H1 (cell line): ENCODE results near the gene SPINK5. TPM values are rescaled to one million over a fixed set of nuclear protein-coding genes. Genes with fewer than 3 reads are reported as not detected.

ENCODE experiments used
- CTCF ChIA-PET: fragments of 300-600 bp; sonication (Branson Sonifier 250); formaldehyde crosslinking; loops from one replicate; lab custom pipeline; 2021; ENCODE audit not compliant: partially characterized antibody; lab: Charles Lee
- POLR2A ChIA-PET: fragments of 300-600 bp; sonication (Branson Sonifier 250); formaldehyde crosslinking; loops from one replicate; lab custom pipeline; 2021; ENCODE audit warnings: inconsistent platforms; ENCODE audit not compliant: partially characterized antibody; lab: Charles Lee
- DNase-seq, 2 experiments: peaks; one replicate each; pipeline versions ENCODE4 v3.0.0 to v3.0.0-alpha.2; 2010 to 2022; ENCODE audit warnings: low spot score in 2 of 2, low read depth in 1 of 2, mixed read lengths in 1 of 2
- FAIRE-seq: peaks from 2 replicates; lab custom pipeline; 2011; peaks lifted over from hg19 to GRCh38; lab: Jason Lieb, UNC
- H2AFZ ChIP-seq: 2 replicates; pipeline ENCODE4 v1.8.1; 2012; ENCODE audit warnings: low read length, inconsistent platforms
- H2AK5ac ChIP-seq: 2 replicates; pipeline ENCODE4 v1.6.1; 2013; ENCODE audit warnings: low read depth, low read length
- H2BK120ac ChIP-seq: replicated peaks from 2 replicates; pipeline ENCODE3; 2013; ENCODE audit warnings: low read depth, low read length, inconsistent platforms
- H2BK12ac ChIP-seq: 2 replicates; pipeline ENCODE4 v1.6.1; 2013; ENCODE audit warnings: low read depth, low read length
- H2BK15ac ChIP-seq: 2 replicates; pipeline ENCODE4 v1.6.1; 2013; ENCODE audit warnings: low read length
- H2BK20ac ChIP-seq: 2 replicates; pipeline ENCODE4 v1.6.1; 2013; ENCODE audit warnings: low read length
- H2BK5ac ChIP-seq: 2 replicates; pipeline ENCODE4 v1.6.1; 2013; ENCODE audit warnings: low read depth, low read length
- H3K14ac ChIP-seq: 2 replicates; pipeline ENCODE4 v1.6.1; 2013; ENCODE audit warnings: inconsistent platforms; ENCODE audit not compliant: insufficient read length
- H3K18ac ChIP-seq: 2 replicates; pipeline ENCODE4 v1.6.1; 2013; ENCODE audit warnings: low read length; ENCODE audit errors: extremely low read depth
- H3K23ac ChIP-seq: 2 replicates; pipeline ENCODE4 v1.6.1; 2013; ENCODE audit warnings: inconsistent platforms; ENCODE audit not compliant: insufficient read length
- H3K23me2 ChIP-seq: 2 replicates; pipeline ENCODE4 v1.6.1; 2013; ENCODE audit warnings: low read depth, low read length
- H3K27ac ChIP-seq: 2 replicates; pipeline ENCODE4 v1.6.1; 2011; ENCODE audit warnings: low read depth, low read length, inconsistent platforms
- H3K27me3 ChIP-seq, 4 experiments: replicated peaks in 1 of 4; 1 replicate in 1 of 4; 2 replicates in 3 of 4; pipeline versions ENCODE4 v1.6.1 to v1.8.1; 2011 to 2013; ENCODE audit warnings: low read length in 3 of 4, mild to moderate bottlenecking in 3 of 4, inconsistent platforms in 2 of 4, mixed read lengths in 2 of 4, moderate library complexity in 1 of 4; ENCODE audit not compliant: control insufficient read depth in 3 of 4, insufficient read depth in 3 of 4; ENCODE audit errors: extremely low read depth in 1 of 4
- H3K36me3 ChIP-seq, 4 experiments: 2 replicates each; pipeline versions ENCODE4 v1.6.1 to v1.8.1; 2011 to 2013; ENCODE audit warnings: mild to moderate bottlenecking in 4 of 4, low read length in 3 of 4, moderate library complexity in 2 of 4, control low read depth in 1 of 4, inconsistent platforms in 1 of 4; ENCODE audit not compliant: insufficient read depth in 4 of 4, control insufficient read depth in 2 of 4
- H3K4ac ChIP-seq: replicated peaks from 2 replicates; pipeline ENCODE3; 2013; ENCODE audit warnings: low read length, low read depth, mixed read lengths, inconsistent platforms; ENCODE audit not compliant: insufficient read length
- H3K4me1 ChIP-seq, 4 experiments: replicated peaks in 1 of 4; 1 replicate in 1 of 4; 2 replicates in 3 of 4; pipeline versions ENCODE4 v1.6.1 to v1.8.1; 2011 to 2013; ENCODE audit warnings: low read length in 3 of 4, inconsistent platforms in 2 of 4, mixed read lengths in 1 of 4; ENCODE audit not compliant: insufficient read depth in 4 of 4, control insufficient read depth in 3 of 4
- H3K4me2 ChIP-seq, 2 experiments: 2 replicates each; pipeline versions ENCODE4 v1.6.1 to v1.8.1; 2011 to 2013; ENCODE audit warnings: low read depth in 2 of 2, low read length in 2 of 2, control low read depth in 1 of 2, inconsistent platforms in 1 of 2, mild to moderate bottlenecking in 1 of 2; ENCODE audit not compliant: insufficient read depth in 1 of 2
- H3K4me3 ChIP-seq, 4 experiments: fragments of 200-600, 300-600 bp in 1 of 4; sonication (generic), shearing (Covaris generic), sonication (Bioruptor Twin) in 1 of 4; 2 replicates each; pipeline versions ENCODE4 v1.5.1 to v1.8.1; 2011 to 2016; ENCODE audit warnings: low read length in 4 of 4, low read depth in 3 of 4, control low read depth in 2 of 4, inconsistent platforms in 2 of 4, mild to moderate bottlenecking in 2 of 4, mixed read lengths in 1 of 4, moderate library complexity in 1 of 4; ENCODE audit not compliant: insufficient read depth in 2 of 4; ENCODE audit errors: extremely low read depth in 1 of 4
- H3K56ac ChIP-seq: replicated peaks from 2 replicates; pipeline ENCODE3; 2013; ENCODE audit warnings: low read depth, mild to moderate bottlenecking, mixed read lengths, low read length, inconsistent platforms; ENCODE audit not compliant: insufficient read length
- H3K79me1 ChIP-seq: 2 replicates; pipeline ENCODE4 v1.6.1; 2013; ENCODE audit warnings: low read depth, low read length, control low read depth
- H3K79me2 ChIP-seq, 2 experiments: 2 replicates each; pipeline versions ENCODE4 v1.6.1 to v1.8.1; 2012 to 2013; ENCODE audit warnings: low read length in 2 of 2, mild to moderate bottlenecking in 2 of 2, inconsistent platforms in 1 of 2; ENCODE audit not compliant: insufficient read depth in 2 of 2, control insufficient read depth in 1 of 2
- H3K9ac ChIP-seq, 4 experiments: replicated peaks in 1 of 4; 1 replicate in 1 of 4; 2 replicates in 3 of 4; pipeline versions ENCODE4 v1.6.1 to v1.8.1; 2011 to 2013; ENCODE audit warnings: low read depth in 3 of 4, low read length in 3 of 4, control low read depth in 2 of 4, mild to moderate bottlenecking in 2 of 4, moderate library complexity in 2 of 4, inconsistent platforms in 1 of 4; ENCODE audit errors: extremely low read depth in 1 of 4
- H3K9me3 ChIP-seq, 2 experiments: 2 replicates each; pipeline versions ENCODE4 v1.6.1 to v1.8.1; 2012 to 2013; ENCODE audit warnings: mild to moderate bottlenecking in 2 of 2, moderate library complexity in 2 of 2, control low read depth in 1 of 2, inconsistent platforms in 1 of 2, low read depth in 1 of 2, low read length in 1 of 2, mixed read lengths in 1 of 2; ENCODE audit not compliant: insufficient read depth in 2 of 2
- H4K20me1 ChIP-seq, 2 experiments: replicated peaks in 1 of 2; 2 replicates each; pipeline versions ENCODE3 to v1.8.1; 2011 to 2013; ENCODE audit warnings: inconsistent platforms in 2 of 2, low read length in 2 of 2, mild to moderate bottlenecking in 1 of 2; ENCODE audit not compliant: insufficient read depth in 2 of 2, control insufficient read depth in 1 of 2
- H4K5ac ChIP-seq: 2 replicates; pipeline ENCODE4 v1.6.1; 2013; ENCODE audit warnings: low read length, low read depth, mixed read lengths, inconsistent platforms; ENCODE audit not compliant: insufficient read length
- H4K8ac ChIP-seq: 2 replicates; pipeline ENCODE4 v1.8.0; 2013; ENCODE audit warnings: mild to moderate bottlenecking, moderate library complexity, low read length, inconsistent platforms; ENCODE audit not compliant: insufficient read depth; ENCODE audit errors: extremely low read depth
- H4K91ac ChIP-seq: replicated peaks from 2 replicates; pipeline ENCODE3; 2013; ENCODE audit warnings: low read length, mixed read lengths, inconsistent platforms; ENCODE audit not compliant: insufficient read length
- ASH2L ChIP-seq: fragments of 200-600, 300-600 bp; sonication (generic); IDR thresholded peaks from one replicate; pipeline ENCODE4 v1.7.1; 2017; ENCODE audit warnings: low read length
- RFX5 ChIP-seq: IDR thresholded peaks from 2 replicates; pipeline ENCODE4 v1.6.1; 2011; ENCODE audit warnings: low read depth, low read length, improper control_type of control experiment, borderline replicate concordance
- SP1 ChIP-seq: IDR thresholded peaks from 2 replicates; pipeline ENCODE4 v1.6.1; 2011; ENCODE audit warnings: low read depth, low read length
- TBP ChIP-seq: IDR thresholded peaks from 2 replicates; pipeline ENCODE4 v1.6.1; 2011; ENCODE audit warnings: low read depth, low read length, improper control_type of control experiment
- WGBS, 2 experiments: shearing (Covaris generic) in 1 of 2; methylation state at CpG; one replicate each; pipeline versions ENCODE4 v1.1.6 to v1.1.7; 2013 to 2015; ENCODE audit warnings: low lambda C conversion rate in 2 of 2, mixed read lengths in 2 of 2, inconsistent platforms in 1 of 2, low coverage in 1 of 2, missing lambda C conversion rate in 1 of 2; ENCODE audit not compliant: insufficient replicate concordance in 2 of 2, insufficient coverage in 1 of 2, insufficient read length in 1 of 2; ENCODE audit errors: extremely low coverage in 1 of 2, missing lambda C conversion rate in 1 of 2; 5-methylcytosine and 5-hydroxymethylcytosine counted together
- polyA plus RNA-seq, 7 experiments: library from polyadenylated mRNA; depleted of rRNA in 3 of 7; stranded (reverse) in 5 of 7; unstranded in 2 of 7; fragments of >200 nt in 5 of 7; fragments of 200-250 nt in 2 of 7; gene quantifications; 1 replicate in 5 of 7; 2 replicates in 1 of 7; 4 replicates in 1 of 7; pipeline versions ENCODE4 v1.2.1 to v1.2.3, GENCODE V29; 2011 to 2013; ENCODE audit warnings: missing spikeins in 2 of 7, mixed read lengths in 2 of 7
- total RNA-seq: library from RNA; stranded (reverse); fragmentation: NEBNext Ultra II Directional; extraction: Animal tissue kit (Norgen Biotek cat#: 25700); gene quantifications from 2 replicates; pipeline ENCODE4 v1.2.1, GENCODE V29; 2021

Gene SPINK5
- total and polyA plus RNA-seq, 2 of the 8 experiments (the other 6 are each of a cell fraction or from before 2014, with no cell fraction given) = 1.4 to 2.2 TPM

DNA sequence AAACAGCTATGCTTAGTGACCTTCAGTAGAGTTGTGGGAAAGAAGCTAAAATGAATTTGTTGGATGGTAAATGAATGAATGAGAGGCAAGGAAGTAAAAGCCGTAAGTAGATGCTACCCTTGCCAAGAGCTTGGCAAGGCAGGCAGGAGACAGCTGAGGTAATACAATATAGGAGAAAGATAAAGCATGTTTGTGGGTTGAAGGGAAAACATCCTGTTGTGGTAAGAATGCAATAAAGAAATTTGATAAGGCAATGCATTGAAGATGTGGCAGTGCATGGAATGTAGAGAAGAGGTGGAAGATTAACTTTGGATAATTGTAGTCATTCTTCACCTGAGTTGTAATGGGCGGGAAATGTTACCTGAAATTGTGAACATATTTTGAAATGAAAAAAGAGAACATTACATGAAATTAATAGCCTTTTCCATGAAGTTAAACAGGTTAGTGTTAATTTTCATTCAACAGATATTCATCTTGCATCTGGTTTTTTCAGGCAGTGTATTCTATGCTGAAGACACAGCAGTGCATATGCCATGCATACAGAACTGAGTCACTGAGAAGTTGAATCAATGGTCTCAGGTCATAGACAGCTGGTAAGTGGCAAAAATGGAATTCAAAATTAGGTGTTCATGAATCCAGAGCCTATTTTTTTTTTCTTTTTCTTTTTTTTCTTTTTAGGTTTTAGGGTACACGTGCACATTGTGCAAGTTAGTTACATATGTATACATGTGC lies 43.4 kb upstream of the SPINK5 start:
- 95% methylated on average over 3 of the region's 3 CpGs; no CpG with 5 or more reads in 1 of the 2 experiments for WGBS, 2 experiments
- Histone ChIP-seq H3K79me1 (no peaks in the 10 kb centered on the region), H2AFZ (no peak overlapping the region), H4K8ac (no peak overlapping the region), H2BK15ac (no peak overlapping the region), H3K27me3 (no peaks in the 10 kb centered on the region; a peak in 1 of 7 replicates), H3K36me3 (0 out of 8 replicates have a peak, but pooled peaks cover 0 to 3% (median 0%) of the 10 kb centered on the region in 4 experiments), H4K5ac (no peak overlapping the region), H2AK5ac (no peak overlapping the region), H3K23me2 (peaks cover 4% of the 10 kb centered on the region; the same call in 1 of the 2 replicates), H3K27ac (no peak overlapping the region), H3K56ac (no peak overlapping the region), H3K4me3 (no peak overlapping the region), H3K18ac (no peak overlapping the region), H3K14ac (no peak overlapping the region), H3K4me1 (no peaks in the 10 kb centered on the region), H3K4ac (no peak overlapping the region), H3K79me2 (no peaks in the 10 kb centered on the region), H3K9me3 (no peaks in the 10 kb centered on the region), H2BK12ac (no peak overlapping the region), H2BK5ac (no peak overlapping the region), H3K23ac (no peak overlapping the region), H3K9ac (no peak overlapping the region), H3K4me2 (no peak overlapping the region), H2BK20ac (no peak overlapping the region), H4K91ac (no peak overlapping the region), H2BK120ac (no peak overlapping the region), H4K20me1 (no peaks in the 10 kb centered on the region)
- TF ChIP-seq TBP = no peak
- TF ChIP-seq RFX5 = no peak
- no peak for TF ChIP-seq ASH2L
- TF ChIP-seq SP1 = no peak
- DNase-seq (no peak), FAIRE-seq (no peak)
- ChIA-PET CTCF (no interaction called here), POLR2A (no interaction called here)
